ENCODE data around the gene ASTN2.

DNA sequence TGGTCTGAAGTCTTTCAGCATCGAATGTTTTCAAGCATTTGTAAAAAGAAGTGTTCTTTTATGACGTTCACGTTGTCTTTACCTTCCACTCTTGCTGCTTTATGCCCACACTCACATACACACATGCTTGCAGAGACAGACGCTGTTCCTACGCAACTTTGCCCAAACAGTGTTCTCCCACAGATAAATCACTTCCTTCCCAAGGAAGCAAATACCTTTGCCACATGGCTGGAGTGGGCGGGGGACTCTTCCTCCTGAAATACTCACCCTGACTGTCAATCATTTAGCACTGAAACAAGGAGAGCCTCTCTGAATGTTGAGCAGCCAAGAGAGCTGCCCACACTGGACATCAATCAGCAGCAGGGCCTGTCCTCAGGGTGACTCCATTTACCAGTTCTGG is 22.4 kb upstream of the ASTN2 start:
- no peak for TF ChIP-seq POLR2AphosphoS5 (IDR thresholded peaks at IDR 0.05)
- TF ChIP-seq, protein P1, sequence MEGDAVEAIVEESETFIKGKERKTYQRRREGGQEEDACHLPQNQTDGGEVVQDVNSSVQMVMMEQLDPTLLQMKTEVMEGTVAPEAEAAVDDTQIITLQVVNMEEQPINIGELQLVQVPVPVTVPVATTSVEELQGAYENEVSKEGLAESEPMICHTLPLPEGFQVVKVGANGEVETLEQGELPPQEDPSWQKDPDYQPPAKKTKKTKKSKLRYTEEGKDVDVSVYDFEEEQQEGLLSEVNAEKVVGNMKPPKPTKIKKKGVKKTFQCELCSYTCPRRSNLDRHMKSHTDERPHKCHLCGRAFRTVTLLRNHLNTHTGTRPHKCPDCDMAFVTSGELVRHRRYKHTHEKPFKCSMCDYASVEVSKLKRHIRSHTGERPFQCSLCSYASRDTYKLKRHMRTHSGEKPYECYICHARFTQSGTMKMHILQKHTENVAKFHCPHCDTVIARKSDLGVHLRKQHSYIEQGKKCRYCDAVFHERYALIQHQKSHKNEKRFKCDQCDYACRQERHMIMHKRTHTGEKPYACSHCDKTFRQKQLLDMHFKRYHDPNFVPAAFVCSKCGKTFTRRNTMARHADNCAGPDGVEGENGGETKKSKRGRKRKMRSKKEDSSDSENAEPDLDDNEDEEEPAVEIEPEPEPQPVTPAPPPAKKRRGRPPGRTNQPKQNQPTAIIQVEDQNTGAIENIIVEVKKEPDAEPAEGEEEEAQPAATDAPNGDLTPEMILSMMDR (IDR thresholded peaks at IDR 0.05 in 8 of 11, conservative IDR thresholded peaks at IDR 0.05 in 3 of 11): no peak

Data from spleen (tissue), 7 donors.